ENCODE measurements around the gene PAK6.

The PAK6 gene

GRCh38 chr15:40282869-40283614 is 44.2 kb downstream of the PAK6 start, which contains the start of gene ANKRD63:
TSS of gene ANKRD63 (minus strand) at chr15:40283064. CDS start at chr15:40282586, 478 bp downstream.
- Histone ChIP-seq H3K4me1 (ENCODE audit: insufficient read depth, low read length, severe bottlenecking) (peaks cover 14% of the 10 kb centered on the region), H3K4me2 (ENCODE audit: low read length) (peak within 1 kb of the TSS; percentile 73), H4K20me1 (ENCODE audit: insufficient read depth, low read length) (no peaks in the 10 kb centered on the region), H3K36me3 (ENCODE audit: insufficient read depth, low read length) (no peaks in the 10 kb centered on the region), H3K27me3 (ENCODE audit: insufficient read depth, low read length) (no peaks in the 10 kb centered on the region; the same call in 1 of the 2 replicates), H2AFZ (ENCODE audit: low read length) (no peak within 1 kb of the TSS), H3K9me3 (ENCODE audit: low read length) (no peaks in the 10 kb centered on the region), H3F3A (ENCODE audit: insufficient read depth, low read length) (no peaks in the 10 kb centered on the region), H3K4me3 (ENCODE audit: low read depth, low read length, poor library complexity, severe bottlenecking) (peak within 1 kb of the TSS; percentile 59), H3K9me2 (ENCODE audit: low read depth, low read length) (no peaks in the 10 kb centered on the region), H3K79me2 (ENCODE audit: insufficient read depth, low read length) (no peaks in the 10 kb centered on the region), H3K27ac (ENCODE audit: low read depth, low read length, poor library complexity, severe bottlenecking) (no peak within 1 kb of the TSS), H3K9ac (ENCODE audit: low read length) (peak within 1 kb of the TSS; percentile 14; the same call in 1 of the 2 replicates)
- TF ChIP-seq EZH2 (IDR thresholded peaks at IDR 0.05; ENCODE audit: borderline replicate concordance, low read length): no peak
- no peak for TF ChIP-seq CTCF (IDR thresholded peaks at IDR 0.05; ENCODE audit: low read length)

- H3K9me3 ChIP-seq (ENCODE audit: low read length): no peaks in the 10 kb centered on the region
- H3K4me3 ChIP-seq (ENCODE audit: low read depth, low read length, poor library complexity, severe bottlenecking): no peak overlapping the region
- H3K79me2 ChIP-seq (ENCODE audit: insufficient read depth, low read length): no peaks in the 10 kb centered on the region
- H3F3A ChIP-seq (ENCODE audit: insufficient read depth, low read length): no peaks in the 10 kb centered on the region
- TF ChIP-seq CTCF (IDR thresholded peaks at IDR 0.05; ENCODE audit: low read length): no peak
- no peak for TF ChIP-seq EZH2 (IDR thresholded peaks at IDR 0.05; ENCODE audit: borderline replicate concordance, low read length)
- H3K9ac ChIP-seq (ENCODE audit: low read length): no peak overlapping the region
- H4K20me1 ChIP-seq (ENCODE audit: insufficient read depth, low read length): no peaks in the 10 kb centered on the region
- no peak overlapping the region for H3K27ac ChIP-seq (ENCODE audit: low read depth, low read length, poor library complexity, severe bottlenecking)
- no peaks in the 10 kb centered on the region; the same call in 1 of the 2 replicates for H3K27me3 ChIP-seq (ENCODE audit: insufficient read depth, low read length)
- peaks cover 14% of the 10 kb centered on the region for H3K4me1 ChIP-seq (ENCODE audit: insufficient read depth, low read length, severe bottlenecking)
- no peak overlapping the region for H2AFZ ChIP-seq (ENCODE audit: low read length)
- no peaks in the 10 kb centered on the region for H3K9me2 ChIP-seq (ENCODE audit: low read depth, low read length)
- no peak overlapping the region for H3K4me2 ChIP-seq (ENCODE audit: low read length)
- H3K36me3 ChIP-seq (ENCODE audit: insufficient read depth, low read length): no peaks in the 10 kb centered on the region
Measured at GRCh38 chr15:40283615-40284300, 44.9 kb downstream of the PAK6 start.

GRCh38 chr15:40285151-40285550 is 46.3 kb downstream of the PAK6 start:
- no peak overlapping the region for H3K27ac ChIP-seq (ENCODE audit: low read depth, low read length, poor library complexity, severe bottlenecking)

More at GRCh38 chr15:40285151-40285550, 46.3 kb downstream of the PAK6 start:
- Histone ChIP-seq H3K9ac (ENCODE audit: low read length) (no peak overlapping the region), H4K20me1 (ENCODE audit: insufficient read depth, low read length) (no peaks in the 10 kb centered on the region), H3K9me3 (ENCODE audit: low read length) (no peaks in the 10 kb centered on the region), H3K4me2 (ENCODE audit: low read length) (no peak overlapping the region), H3K4me1 (ENCODE audit: insufficient read depth, low read length, severe bottlenecking) (peaks cover 14% of the 10 kb centered on the region), H3K36me3 (ENCODE audit: insufficient read depth, low read length) (no peaks in the 10 kb centered on the region), H3K79me2 (ENCODE audit: insufficient read depth, low read length) (no peaks in the 10 kb centered on the region), H3F3A (ENCODE audit: insufficient read depth, low read length) (no peaks in the 10 kb centered on the region), H3K4me3 (ENCODE audit: low read depth, low read length, poor library complexity, severe bottlenecking) (no peak overlapping the region), H3K27me3 (ENCODE audit: insufficient read depth, low read length) (no peaks in the 10 kb centered on the region; the same call in 1 of the 2 replicates), H2AFZ (ENCODE audit: low read length) (no peak overlapping the region), H3K9me2 (ENCODE audit: low read depth, low read length) (no peaks in the 10 kb centered on the region)
- TF ChIP-seq EZH2 (IDR thresholded peaks at IDR 0.05; ENCODE audit: borderline replicate concordance, low read length) (no peak), CTCF (IDR thresholded peaks at IDR 0.05; ENCODE audit: low read length) (no peak)

Data from OCI-LY1 (cell line).